Fibroblast of peridontal ligament (primary cell): ENCODE results near the gene SDF2.
A peak's percentile ranks its signal among the peaks of the same experiment; 100 is the strongest.
"Not testable (repeated sequence)": the region's sequence is repeated elsewhere in the genome, so short reads cannot be mapped to it uniquely, and the experiment has no call there.

Experiments
- DNase-seq: peaks from one replicate; pipeline ENCODE4 v3.0.0-alpha.2; 2010; ENCODE audit errors: extremely low read depth

SDF2 gene

GRCh38 chr17:28634206-28634865 lies 27.4 kb downstream of the SDF2 start:
- DNase-seq, result no peak

DNA sequence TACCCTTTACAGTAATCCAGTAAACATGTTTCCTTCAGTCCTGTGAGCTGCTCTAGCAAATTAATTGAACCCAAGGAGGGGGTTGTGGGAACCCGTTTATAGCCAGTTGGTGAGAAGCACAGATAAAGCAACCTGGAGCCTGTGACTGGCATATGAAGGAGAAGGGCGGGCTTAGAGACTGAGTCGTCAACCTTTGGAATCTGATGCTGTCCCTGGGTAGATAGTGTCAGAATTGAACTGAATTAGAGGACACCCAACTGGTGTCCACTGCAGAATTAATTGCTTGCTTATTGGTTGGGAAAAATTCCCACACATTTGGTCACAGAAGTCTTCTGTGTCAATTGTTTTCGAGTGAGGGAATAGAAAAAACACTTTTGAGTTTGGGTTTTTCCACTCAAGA lies 34.9 kb downstream of the SDF2 start:
- DNase-seq, result no peak

- no peak for DNase-seq
These were observed 37.6 kb downstream of the SDF2 start for GRCh38 chr17:28624148-28624547.

DNA sequence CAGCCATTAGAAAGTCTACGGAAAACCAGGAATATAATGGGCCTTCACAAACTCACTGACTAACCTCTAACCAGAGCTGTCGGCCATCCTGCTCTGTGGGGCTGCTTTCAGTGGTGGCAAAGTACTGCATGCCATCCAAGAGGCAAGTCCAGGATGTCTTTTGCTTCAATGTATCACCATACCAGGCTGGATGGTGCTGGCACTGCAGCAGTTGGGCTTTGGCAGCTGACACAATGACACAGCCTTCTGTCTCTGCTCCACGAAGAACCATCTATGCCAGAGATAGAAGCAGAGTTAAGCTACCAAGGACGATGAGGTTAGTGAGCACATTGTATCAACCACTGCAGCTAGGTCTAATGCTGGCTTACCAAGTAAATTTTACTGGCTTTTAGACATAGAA lies 38.0 kb downstream of the SDF2 start:
- DNase-seq, result no peak

GRCh38 chr17:28622186-28622585 lies 39.5 kb downstream of the SDF2 start:
- DNase-seq, result no peak

- DNase-seq, result no peak
These were observed 41.7 kb downstream of the SDF2 start for GRCh38 chr17:28620010-28620409.

DNA sequence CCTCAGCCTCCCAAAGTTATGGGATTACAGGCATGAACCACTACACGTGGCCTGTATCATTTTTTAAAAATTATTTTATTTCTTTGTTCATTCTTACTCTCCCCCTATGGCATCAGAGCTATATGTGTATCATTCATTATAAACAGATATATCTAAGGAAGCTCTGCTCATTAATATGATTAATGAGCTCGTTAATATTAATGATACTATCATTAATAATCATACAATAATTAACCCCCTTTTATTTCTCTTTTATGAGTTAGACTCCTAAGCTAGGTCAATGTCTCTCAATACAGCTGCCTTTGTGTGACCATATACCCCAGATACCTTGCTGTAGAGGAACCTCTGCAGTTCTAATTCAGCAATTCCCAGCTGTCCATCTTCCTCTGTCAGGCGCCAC lies 43.2 kb downstream of the SDF2 start:
- no peak for DNase-seq

DNA sequence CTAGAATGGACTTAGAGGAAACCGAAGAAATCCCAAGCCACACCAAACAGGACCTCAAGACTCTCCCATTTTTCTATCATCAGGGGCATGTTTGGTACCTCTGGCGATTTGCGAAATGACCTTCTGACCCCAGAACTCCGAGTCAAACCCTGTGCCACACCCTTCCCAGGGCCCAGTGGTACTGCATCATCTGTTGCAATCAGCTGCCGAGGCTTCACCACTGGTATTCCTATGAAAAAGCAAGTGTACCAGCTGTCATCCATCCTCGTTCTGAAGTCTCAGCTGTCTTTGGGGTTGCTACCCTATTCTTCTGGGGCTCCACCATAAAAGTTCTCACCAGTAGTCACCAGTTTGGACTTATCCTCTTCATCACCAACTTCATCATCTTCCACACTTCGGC lies 45.4 kb downstream of the SDF2 start:
- no peak for DNase-seq

DNA sequence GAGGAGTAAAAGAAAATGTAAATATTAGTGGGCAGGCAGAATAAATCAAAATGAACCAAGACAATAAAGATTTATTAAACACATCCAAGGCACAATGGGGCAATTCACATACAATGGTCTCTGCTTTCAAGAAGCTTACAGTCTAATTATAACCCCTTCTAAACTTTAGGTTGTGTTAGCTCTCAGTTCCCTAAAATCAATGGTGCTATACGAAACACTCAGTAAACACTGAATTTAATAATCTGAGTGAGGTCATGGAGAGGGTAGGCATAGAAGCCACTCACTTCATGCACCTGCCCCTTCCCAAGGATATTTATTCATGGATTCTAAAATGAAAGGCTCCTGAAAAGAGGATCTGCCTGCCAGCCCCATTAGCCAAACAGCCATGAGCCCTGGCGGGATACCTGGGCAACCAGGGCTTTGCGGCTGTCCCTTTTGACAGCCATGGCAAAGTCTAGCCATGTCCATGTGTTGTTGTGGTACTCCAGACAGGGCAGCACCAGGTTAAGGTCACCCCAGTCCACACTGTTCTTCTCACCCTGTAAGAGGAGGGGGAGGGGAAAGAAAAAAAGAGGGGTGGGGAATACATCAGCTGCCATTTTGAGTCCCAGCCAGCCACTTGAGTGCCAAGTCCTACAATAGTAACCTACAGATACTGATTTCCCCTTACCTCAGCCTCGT lies 46.3 kb downstream of the SDF2 start:
- DNase-seq, result no peak

DNA sequence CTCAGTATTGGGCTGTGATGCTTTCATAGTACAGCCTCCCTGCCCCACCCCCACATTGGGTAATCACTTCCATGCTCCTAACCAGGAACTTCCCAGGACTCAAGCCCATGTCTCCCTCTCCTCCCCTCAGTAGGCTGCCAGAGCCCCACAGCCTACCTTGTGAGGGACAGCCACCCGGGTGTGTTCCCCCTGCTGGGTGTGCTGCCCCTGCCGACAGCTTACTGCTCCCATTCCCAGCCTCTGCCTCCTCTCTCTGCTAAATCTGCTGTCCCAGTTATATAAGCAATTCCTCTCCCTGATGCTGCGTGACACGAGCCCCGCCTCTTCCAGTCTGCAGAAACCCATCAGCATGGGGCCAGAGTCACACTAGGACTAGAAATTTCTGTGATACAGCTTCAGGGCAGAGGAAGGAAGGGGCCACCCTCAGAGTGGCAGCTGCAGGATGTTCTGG lies 47.8 kb downstream of the SDF2 start, which contains the start of gene RSKR:
TSS of gene RSKR (minus strand) at position 255 of the 451 bp plus-strand sequence. CDS start at position 231, 24 bp downstream.
- DNase-seq, result no peak

- DNase-seq, result peak; percentile 40
These were observed 48.5 kb downstream of the SDF2 start for GRCh38 chr17:28612936-28613872.

DNA sequence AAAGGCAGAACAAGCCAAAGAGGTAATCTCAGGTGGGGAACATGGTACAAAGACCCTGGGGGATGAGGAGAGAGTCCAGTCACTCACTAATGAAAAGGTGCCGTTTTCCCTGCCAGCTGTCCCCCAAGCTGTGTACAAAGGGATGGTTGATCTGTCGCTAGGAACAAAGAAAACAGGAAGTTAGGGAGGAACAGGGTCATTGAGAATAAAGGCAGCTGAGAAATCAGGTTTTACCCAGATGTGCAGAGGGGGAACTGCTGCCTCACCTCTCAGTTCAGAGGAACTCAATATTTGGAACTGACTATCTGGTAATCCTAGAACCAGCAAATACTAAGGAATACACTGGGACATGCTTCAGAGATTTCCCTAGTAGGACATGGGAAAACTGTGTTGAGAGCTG lies 49.2 kb downstream of the SDF2 start:
- DNase-seq, result no peak

DNA sequence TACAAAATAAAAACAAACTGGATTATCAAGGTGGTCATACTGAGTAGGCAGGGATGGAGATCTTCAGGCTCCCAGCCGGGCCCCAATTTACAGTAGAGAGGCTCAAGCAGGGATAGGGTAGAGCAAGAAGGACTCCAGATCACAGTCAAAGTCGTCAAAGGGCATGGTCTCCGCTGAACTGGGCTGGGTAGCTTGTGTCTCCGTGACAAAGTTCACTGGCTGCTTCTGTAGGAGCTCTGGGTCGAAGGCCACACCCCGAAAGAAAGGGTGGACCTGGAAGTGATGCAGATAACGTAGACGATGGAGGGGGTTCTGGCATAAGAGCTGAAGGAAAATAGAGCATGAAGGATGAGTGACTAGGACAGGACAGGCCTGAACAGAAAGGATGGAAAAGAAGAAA lies 51.3 kb downstream of the SDF2 start:
- no peak for DNase-seq

GRCh38 chr17:28604031-28604430 lies 57.7 kb downstream of the SDF2 start:
- not testable (repeated sequence) for DNase-seq

DNA sequence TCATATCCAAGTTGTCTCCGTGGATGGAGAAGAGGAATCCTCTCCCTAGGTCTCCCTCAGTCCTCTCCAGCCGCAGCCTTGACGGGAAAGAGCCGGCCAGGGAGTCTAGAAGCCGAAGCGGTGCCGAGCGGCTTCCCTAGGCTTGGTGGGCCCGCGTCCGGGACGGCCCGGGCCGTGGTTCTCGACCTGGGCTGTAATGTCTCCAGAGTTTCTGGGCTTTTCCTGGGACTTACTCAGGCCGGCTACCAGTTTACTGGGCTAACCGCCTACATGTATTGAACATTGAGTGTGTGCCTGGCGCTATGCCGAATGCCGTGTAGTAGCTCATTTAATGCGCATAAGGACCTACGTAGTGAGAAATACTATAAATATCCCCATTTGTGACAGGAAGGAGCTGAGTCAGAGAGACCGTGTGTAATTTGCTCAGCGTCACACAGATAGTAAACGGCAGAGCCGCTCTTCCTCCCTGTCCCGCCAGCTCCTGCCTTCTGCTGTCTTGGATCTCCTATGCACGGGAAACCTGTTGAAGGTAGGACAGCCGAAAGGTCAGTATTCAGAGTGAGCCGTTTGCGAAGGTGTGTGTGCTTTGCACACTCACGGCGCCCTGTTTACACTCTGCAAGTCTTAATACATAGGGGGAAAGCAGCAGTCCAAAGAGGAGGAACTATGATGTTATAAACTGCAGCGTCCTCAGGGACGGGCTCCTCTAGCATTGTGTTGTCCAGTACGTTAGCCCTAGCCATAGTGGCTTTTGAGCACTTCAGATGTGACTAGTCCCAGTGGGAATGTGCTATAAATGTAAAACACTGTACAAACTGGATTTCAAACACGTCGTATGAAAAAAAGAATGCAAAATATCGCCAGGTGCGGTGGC lies 62.2 kb downstream of the SDF2 start:
- peak; percentile 83 for DNase-seq

DNA sequence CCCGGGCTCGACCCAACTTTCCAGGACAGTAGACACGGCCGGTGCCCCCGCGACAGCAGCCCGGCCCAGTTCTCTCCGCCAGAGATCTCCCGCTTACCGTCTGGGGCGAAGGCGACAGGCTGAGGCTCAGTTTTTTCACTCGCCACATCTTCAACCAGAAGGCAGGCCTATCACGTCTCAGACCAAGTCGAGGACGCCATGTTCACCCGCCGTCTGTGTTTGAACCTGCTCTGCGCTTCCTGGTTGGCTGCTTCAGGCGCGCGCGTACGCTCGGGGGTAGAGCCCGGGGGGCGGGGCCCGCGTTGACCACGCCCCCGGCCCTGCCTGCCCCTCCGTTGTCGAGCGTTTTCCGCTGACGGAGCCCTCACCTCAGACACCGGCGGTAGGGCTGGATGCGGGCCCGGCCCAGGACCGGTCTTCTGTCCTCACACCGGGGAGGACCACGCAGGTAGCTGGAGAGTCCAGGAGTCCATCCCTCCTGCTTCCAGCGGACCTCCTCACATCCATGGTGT lies 62.9 kb downstream of the SDF2 start, which contains the start of gene SPAG5:
TSS of gene SPAG5 (minus strand) at position 227 of the 512 bp plus-strand sequence. CDS start at position 148, 79 bp downstream.
- peak; percentile 84 for DNase-seq

DNA sequence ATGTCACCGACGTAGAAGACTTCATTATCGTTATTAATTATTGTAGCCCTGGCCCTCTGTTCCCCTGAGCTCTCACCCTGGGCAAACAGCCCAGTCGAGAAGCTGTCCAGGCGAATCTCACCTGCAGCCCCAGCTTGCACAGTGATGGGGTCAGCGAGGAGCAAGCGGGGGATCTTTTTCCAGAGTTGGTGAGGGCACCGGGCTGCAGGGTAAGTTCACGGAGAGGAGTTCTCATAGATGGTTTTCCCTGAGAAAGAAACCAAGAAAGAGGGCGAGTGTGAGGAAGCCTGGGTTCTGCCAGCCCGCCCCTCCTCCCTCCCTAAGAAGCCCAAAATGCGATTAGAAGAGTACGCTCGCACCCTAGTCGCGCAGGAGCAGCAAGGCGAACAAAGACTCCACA lies 63.3 kb downstream of the SDF2 start:
- no peak for DNase-seq
